ENCODE measurements around the gene DAB2. TPM values are rescaled to one million over a fixed set of nuclear protein-coding genes. Genes with fewer than 3 reads are reported as not detected.

DAB2 gene
- total RNA-seq, 1 experiment from 2014 or later, result 5.5 TPM

DNA sequence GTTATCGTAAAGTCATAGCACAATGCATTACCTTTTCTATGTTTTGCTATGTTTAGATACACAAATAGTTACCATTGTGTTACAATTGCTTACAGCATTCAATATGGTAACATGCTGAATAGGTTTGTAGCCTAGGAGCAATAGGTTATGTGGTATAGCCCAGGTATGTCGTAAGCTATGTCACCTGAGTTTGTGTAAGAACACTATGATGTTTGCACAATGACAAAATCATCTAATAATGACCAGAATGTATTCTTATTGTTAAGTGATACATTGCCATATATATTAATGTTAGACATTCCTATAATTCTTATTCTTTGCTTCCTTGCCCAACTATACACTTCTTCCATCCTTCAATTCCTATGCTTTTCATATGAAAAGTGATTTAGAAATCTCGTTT lies 18.2 kb upstream of the DAB2 start:
- POLR2A ChIA-PET, result no interaction called here
- intact Hi-C loops (cut with micrococcal nuclease), result no loop called here
- no peaks in the 10 kb centered on the region for H4K20me1 ChIP-seq (ENCODE audit: insufficient read depth)
- H3K27ac ChIP-seq (ENCODE audit: low read depth, low read length), result no peak overlapping the region
- no peaks in the 10 kb centered on the region for H3K9me2 ChIP-seq (ENCODE audit: insufficient read depth)
- ATAC-seq (no peak), DNase-seq (ENCODE audit: low read depth, low spot score) (no peak)
- RAD21 ChIA-PET (ENCODE audit: low non-redundant PET in 1 of 2, low total read pairs in 2 of 2, uncharacterized antibody in 2 of 2, unreplicated experiment in 2 of 2), result no interaction called here
- H3K27me3 ChIP-seq (ENCODE audit: insufficient read depth, low read length), result no peaks in the 10 kb centered on the region
- no TSS peak for BruUV-seq (replicated peaks)
- no peak overlapping the region for H3K4me3 ChIP-seq (replicated peaks in 1 of 2; ENCODE audit: low read depth in 1 of 2, low read length in 2 of 2)
- no peaks in the 10 kb centered on the region for H3K36me3 ChIP-seq (ENCODE audit: control insufficient read depth in 1 of 2, insufficient read depth in 2 of 2, low read length in 2 of 2)
- no peak overlapping the region for H2AFZ ChIP-seq (ENCODE audit: low read depth, low read length, poor library complexity, severe bottlenecking)
- no peaks in the 10 kb centered on the region for H3K4me1 ChIP-seq (ENCODE audit: control insufficient read depth in 1 of 2, insufficient read depth in 2 of 2, low read length in 2 of 2)
- no peaks in the 10 kb centered on the region for H3K79me2 ChIP-seq (ENCODE audit: insufficient read depth, low read length)
- no peak overlapping the region for H3K9ac ChIP-seq (ENCODE audit: low read length)
- TF ChIP-seq TCF7L2 (IDR thresholded peaks at IDR 0.05; ENCODE audit: borderline replicate concordance, extremely low read depth, insufficient read depth, insufficient read length) (no peak), EGR1 (IDR thresholded peaks at IDR 0.05; ENCODE audit: low read depth) (no peak), CBX3 (IDR thresholded peaks at IDR 0.05; ENCODE audit: low read depth) (no peak), ELF1 (IDR thresholded peaks at IDR 0.05; ENCODE audit: borderline replicate concordance, low read depth) (no peak), SRF (IDR thresholded peaks at IDR 0.05; ENCODE audit: low read depth) (no peak), SIN3A (IDR thresholded peaks at IDR 0.05; ENCODE audit: low read depth) (no peak), POLR2A (IDR thresholded peaks at IDR 0.05; ENCODE audit: borderline replicate concordance, extremely low read depth, insufficient read depth, insufficient read length) (no peak), EZH2 (IDR thresholded peaks at IDR 0.05) (no peak), ZNF274 (IDR thresholded peaks at IDR 0.05; ENCODE audit: low read depth, low read length) (no peak), JUND (IDR thresholded peaks at IDR 0.05) (no peak)
- TF ChIP-seq, protein P1, sequence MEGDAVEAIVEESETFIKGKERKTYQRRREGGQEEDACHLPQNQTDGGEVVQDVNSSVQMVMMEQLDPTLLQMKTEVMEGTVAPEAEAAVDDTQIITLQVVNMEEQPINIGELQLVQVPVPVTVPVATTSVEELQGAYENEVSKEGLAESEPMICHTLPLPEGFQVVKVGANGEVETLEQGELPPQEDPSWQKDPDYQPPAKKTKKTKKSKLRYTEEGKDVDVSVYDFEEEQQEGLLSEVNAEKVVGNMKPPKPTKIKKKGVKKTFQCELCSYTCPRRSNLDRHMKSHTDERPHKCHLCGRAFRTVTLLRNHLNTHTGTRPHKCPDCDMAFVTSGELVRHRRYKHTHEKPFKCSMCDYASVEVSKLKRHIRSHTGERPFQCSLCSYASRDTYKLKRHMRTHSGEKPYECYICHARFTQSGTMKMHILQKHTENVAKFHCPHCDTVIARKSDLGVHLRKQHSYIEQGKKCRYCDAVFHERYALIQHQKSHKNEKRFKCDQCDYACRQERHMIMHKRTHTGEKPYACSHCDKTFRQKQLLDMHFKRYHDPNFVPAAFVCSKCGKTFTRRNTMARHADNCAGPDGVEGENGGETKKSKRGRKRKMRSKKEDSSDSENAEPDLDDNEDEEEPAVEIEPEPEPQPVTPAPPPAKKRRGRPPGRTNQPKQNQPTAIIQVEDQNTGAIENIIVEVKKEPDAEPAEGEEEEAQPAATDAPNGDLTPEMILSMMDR (IDR thresholded peaks at IDR 0.05 in 2 of 3, conservative IDR thresholded peaks at IDR 0.05 in 1 of 3; ENCODE audit: borderline replicate concordance in 1 of 3, insufficient read depth in 1 of 3, low read depth in 2 of 3, low read length in 2 of 3), result no peak
- TF ChIP-seq, protein P2, sequence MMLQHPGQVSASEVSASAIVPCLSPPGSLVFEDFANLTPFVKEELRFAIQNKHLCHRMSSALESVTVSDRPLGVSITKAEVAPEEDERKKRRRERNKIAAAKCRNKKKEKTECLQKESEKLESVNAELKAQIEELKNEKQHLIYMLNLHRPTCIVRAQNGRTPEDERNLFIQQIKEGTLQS (IDR thresholded peaks at IDR 0.05), result no peak
- H3K4me2 ChIP-seq (ENCODE audit: low read length), result no peak overlapping the region
- H3K9me3 ChIP-seq (ENCODE audit: control insufficient read depth in 1 of 2, insufficient read depth in 1 of 2, low read depth in 1 of 2, low read length in 2 of 2), result no peaks in the 10 kb centered on the region
- CTCF ChIA-PET, result no interaction called here

Measured in HCT116 (cell line).